ENCODE measurements around the gene OR13H1. TPM values are rescaled to one million over a fixed set of nuclear protein-coding genes. Genes with fewer than 3 reads are reported as not detected.

The OR13H1 gene
- total RNA-seq, 1 experiment from 2014 or later = not detected

DNA sequence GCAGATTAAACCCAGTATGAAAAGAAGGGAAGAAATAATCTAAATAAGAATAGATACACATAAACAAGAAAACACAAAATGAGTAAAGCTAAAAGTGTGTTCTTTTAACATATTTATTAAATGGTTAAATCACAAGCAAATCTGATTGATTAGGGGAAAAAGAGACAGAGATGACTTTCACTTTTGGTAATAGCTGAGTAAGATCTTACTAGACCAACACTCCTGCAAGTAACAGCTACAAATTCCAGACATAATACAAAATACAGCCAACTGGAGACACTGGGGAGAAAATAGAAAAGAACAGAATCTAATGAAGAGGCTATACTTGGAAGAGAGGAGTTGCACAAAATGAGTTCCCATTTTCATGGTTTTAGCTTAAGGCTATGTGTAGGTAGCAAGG lies 33.5 kb downstream of the OR13H1 start:
- H4K91ac ChIP-seq (ENCODE audit: insufficient read length, low read depth, low read length) = no peak overlapping the region
- no peak overlapping the region for H2AFZ ChIP-seq (ENCODE audit: low read length)
- no peaks in the 10 kb centered on the region for H3K27me3 ChIP-seq (ENCODE audit: insufficient read depth, low read length)
- no peak overlapping the region for H3K27ac ChIP-seq (ENCODE audit: insufficient read length, low read depth, low read length)
- no peak for DNase-seq
- H2BK12ac ChIP-seq (ENCODE audit: insufficient read length, low read depth, low read length) = no peak overlapping the region
- H3T11ph ChIP-seq (ENCODE audit: low read length) = no peak overlapping the region
- H3K4me2 ChIP-seq (ENCODE audit: insufficient read depth, insufficient read length, low read length) = peak overlapping the region; percentile 92
- H4K20me1 ChIP-seq (ENCODE audit: control insufficient read depth, insufficient read depth, insufficient read length) = no peaks in the 10 kb centered on the region
- Mint-ChIP-seq H3K27ac (peak overlapping the region; percentile 5 to 50 (median 27); a peak in 5 of 7 replicates), H3K4me1 (peaks cover 34 to 35% of the 10 kb centered on the region in 2 experiments), H3K4me3 (peak overlapping the region; percentile 89 to 96), H3K9me3 (peaks cover 5 to 16% of the 10 kb centered on the region in 2 experiments; a peak in 4 of 5 replicates), H3K27me3 (ENCODE audit: low read depth) (peaks cover under 1% of the 10 kb centered on the region; the same call in 1 of the 2 replicates), H3K36me3 (ENCODE audit: insufficient read depth in 1 of 3, low read depth in 3 of 3) (peaks cover 4 to 17% (median 5%) of the 10 kb centered on the region in 3 experiments; a peak in 6 of 7 replicates)
- H3K79me1 ChIP-seq (ENCODE audit: insufficient read depth, low read depth, low read length, poor library complexity, severe bottlenecking) = no peaks in the 10 kb centered on the region
- no peak overlapping the region for H4K8ac ChIP-seq (replicated peaks; ENCODE audit: insufficient read length, low read depth, low read length)
- H3K4me1 ChIP-seq (ENCODE audit: insufficient read depth, low read length) = no peaks in the 10 kb centered on the region; the same call in 1 of the 2 replicates
- H3K23me2 ChIP-seq (ENCODE audit: insufficient read length, low read depth, low read length, poor library complexity, severe bottlenecking) = no peaks in the 10 kb centered on the region
- no peak overlapping the region for H3K23ac ChIP-seq (ENCODE audit: insufficient read length, low read depth, low read length)
- H2BK15ac ChIP-seq (ENCODE audit: low read depth, low read length) = no peak overlapping the region
- H2BK20ac ChIP-seq (ENCODE audit: low read depth, low read length, poor library complexity, severe bottlenecking) = no peak overlapping the region
- peak overlapping the region; percentile 76 for H3K9ac ChIP-seq (ENCODE audit: extremely low read depth, insufficient read length, low read length)
- H3K9me3 ChIP-seq (ENCODE audit: control insufficient read depth, low read depth, low read length) = no peaks in the 10 kb centered on the region
- no peak overlapping the region for H4K5ac ChIP-seq (ENCODE audit: insufficient read length, low read depth, low read length)
- H2BK5ac ChIP-seq (ENCODE audit: insufficient read length, low read length) = no peak overlapping the region
- no peak overlapping the region for H3K18ac ChIP-seq (ENCODE audit: insufficient read length, low read depth, low read length)
- H2AK5ac ChIP-seq (ENCODE audit: insufficient read length, low read length) = no peak overlapping the region
- H3K14ac ChIP-seq (ENCODE audit: insufficient read depth, low read length) = no peak overlapping the region
- no peak overlapping the region for H3K56ac ChIP-seq (ENCODE audit: insufficient read length, low read depth, low read length)
- TF ChIP-seq, protein P1, sequence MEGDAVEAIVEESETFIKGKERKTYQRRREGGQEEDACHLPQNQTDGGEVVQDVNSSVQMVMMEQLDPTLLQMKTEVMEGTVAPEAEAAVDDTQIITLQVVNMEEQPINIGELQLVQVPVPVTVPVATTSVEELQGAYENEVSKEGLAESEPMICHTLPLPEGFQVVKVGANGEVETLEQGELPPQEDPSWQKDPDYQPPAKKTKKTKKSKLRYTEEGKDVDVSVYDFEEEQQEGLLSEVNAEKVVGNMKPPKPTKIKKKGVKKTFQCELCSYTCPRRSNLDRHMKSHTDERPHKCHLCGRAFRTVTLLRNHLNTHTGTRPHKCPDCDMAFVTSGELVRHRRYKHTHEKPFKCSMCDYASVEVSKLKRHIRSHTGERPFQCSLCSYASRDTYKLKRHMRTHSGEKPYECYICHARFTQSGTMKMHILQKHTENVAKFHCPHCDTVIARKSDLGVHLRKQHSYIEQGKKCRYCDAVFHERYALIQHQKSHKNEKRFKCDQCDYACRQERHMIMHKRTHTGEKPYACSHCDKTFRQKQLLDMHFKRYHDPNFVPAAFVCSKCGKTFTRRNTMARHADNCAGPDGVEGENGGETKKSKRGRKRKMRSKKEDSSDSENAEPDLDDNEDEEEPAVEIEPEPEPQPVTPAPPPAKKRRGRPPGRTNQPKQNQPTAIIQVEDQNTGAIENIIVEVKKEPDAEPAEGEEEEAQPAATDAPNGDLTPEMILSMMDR (conservative IDR thresholded peaks at IDR 0.05) = no peak
- H3K4ac ChIP-seq (ENCODE audit: low read depth, low read length) = no peak overlapping the region
- H3K79me2 ChIP-seq (ENCODE audit: insufficient read depth, low read length) = peaks cover 7% of the 10 kb centered on the region; the same call in 1 of the 2 replicates
- no peak overlapping the region for H2BK120ac ChIP-seq (ENCODE audit: low read depth, low read length, poor library complexity, severe bottlenecking)
